GM12878 (cell line): ENCODE data around the gene BEST1. TPM values are rescaled to one million over a fixed set of nuclear protein-coding genes. Genes with fewer than 3 reads are reported as not detected.

ENCODE experiments used
- CHD2 ChIP-seq: IDR thresholded peaks from 2 replicates; pipeline ENCODE4 v1.6.1; 2011; ENCODE audit warnings: low read depth, low read length, improper control_type of control experiment, borderline replicate concordance
- E4F1 ChIP-seq: fragments of 450-650 bp; IDR thresholded peaks from 2 replicates; pipeline ENCODE4 v1.6.1; 2018; ENCODE audit warnings: borderline replicate concordance, mild to moderate bottlenecking; ENCODE audit not compliant: partially characterized antibody
- GABPA ChIP-seq: IDR thresholded peaks from 2 replicates; pipeline ENCODE4 v1.6.1; 2014; ENCODE audit warnings: antibody characterized with exemption, low read depth, mild to moderate bottlenecking, inconsistent platforms
- IRF4 ChIP-seq: IDR thresholded peaks from 2 replicates; pipeline ENCODE4 v1.6.1; 2011; ENCODE audit warnings: low read depth, low read length
- MYC ChIP-seq: IDR thresholded peaks from 2 replicates; pipeline ENCODE4 v1.6.1; 2011; ENCODE audit warnings: mild to moderate bottlenecking, low read length, moderate library complexity, inconsistent platforms; ENCODE audit not compliant: insufficient read depth, insufficient replicate concordance, insufficient read length, severe bottlenecking
- NBN ChIP-seq: fragments of 450-650 bp; IDR thresholded peaks from 2 replicates; pipeline ENCODE4 v1.6.1; 2016
- NKRF ChIP-seq: fragments of 450-650 bp; conservative IDR thresholded peaks from 2 replicates; pipeline ENCODE4 v1.6.1; 2017; ENCODE audit warnings: mild to moderate bottlenecking, moderate library complexity
- PAX8 ChIP-seq: fragments of 450-650 bp; IDR thresholded peaks from 2 replicates; pipeline ENCODE4 v1.6.1; 2017; ENCODE audit warnings: mild to moderate bottlenecking, moderate library complexity
- POLR2A ChIP-seq: IDR thresholded peaks from 2 replicates; pipeline ENCODE4 v1.6.1; 2011; ENCODE audit warnings: low read depth, mild to moderate bottlenecking, low read length
- POU2F2 ChIP-seq: IDR thresholded peaks from 3 replicates; pipeline ENCODE4 v1.6.1; 2011; ENCODE audit warnings: low read depth, mild to moderate bottlenecking, low read length, borderline replicate concordance
- RB1 ChIP-seq: fragments of 450-650 bp; formaldehyde crosslinking; IDR thresholded peaks from 2 replicates; pipeline ENCODE4 v1.6.1; 2017; ENCODE audit warnings: mild to moderate bottlenecking, borderline replicate concordance
- SIN3A ChIP-seq: IDR thresholded peaks from 2 replicates; pipeline ENCODE4 v1.6.1; 2012; ENCODE audit warnings: low read depth, low read length, improper control_type of control experiment
- SMARCA5 ChIP-seq: fragments of 450-650 bp; IDR thresholded peaks from 2 replicates; pipeline ENCODE4 v1.6.1; 2017; ENCODE audit warnings: mild to moderate bottlenecking
- SRF ChIP-seq, 2 experiments: IDR thresholded peaks; 2 replicates each; pipeline ENCODE4 v1.6.1; 2011; ENCODE audit warnings: low read depth in 2 of 2, low read length in 2 of 2, mild to moderate bottlenecking in 1 of 2, moderate library complexity in 1 of 2
- TAF1 ChIP-seq: IDR thresholded peaks from 2 replicates; pipeline ENCODE4 v1.6.1; 2011; ENCODE audit warnings: mild to moderate bottlenecking, low read depth, low read length, borderline replicate concordance
- USF1 ChIP-seq: IDR thresholded peaks from 2 replicates; pipeline ENCODE4 v1.6.1; 2011; ENCODE audit warnings: borderline replicate concordance, low read depth, mild to moderate bottlenecking, moderate library complexity, mixed read lengths, low read length; ENCODE audit not compliant: insufficient read depth; ENCODE audit errors: extremely low read length
- ZNF217 ChIP-seq: fragments of 450-650 bp; IDR thresholded peaks from 2 replicates; pipeline ENCODE4 v1.6.1; 2017; ENCODE audit warnings: antibody characterized with exemption, mild to moderate bottlenecking
- polyA plus RNA-seq, 11 experiments: library from polyadenylated mRNA; depleted of rRNA in 4 of 11; unstranded in 6 of 11; stranded (reverse) in 5 of 11; fragments of >200 nt; fragmentation: Nextera tagmentation in 4 of 11; fragmentation: Illumina TruSeq in 1 of 11; extraction: Ambion mirVana in 4 of 11; extraction: Trizol in 1 of 11; gene quantifications; 1 replicate in 1 of 11; 2 replicates in 10 of 11; pipeline versions ENCODE4 v1.2.1 to v1.2.3, GENCODE V29; 2011 to 2016; ENCODE audit warnings: inconsistent platforms in 2 of 11, missing spikeins in 2 of 11, low read depth in 1 of 11
- total RNA-seq, 4 experiments: library from RNA; depleted of rRNA in 3 of 4; stranded (reverse); fragments of >200 nt in 3 of 4; fragmentation: Illumina TruSeq in 1 of 4; extraction: Trizol in 1 of 4; gene quantifications; 2 replicates each; pipeline versions ENCODE4 v1.2.1 to v1.2.3, GENCODE V29; 2013 to 2021
- TF ChIP-seq, protein P1 (sequence below): fragments of 450-650 bp; IDR thresholded peaks from 2 replicates; pipeline ENCODE4 v1.6.1; 2017; ENCODE audit warnings: mild to moderate bottlenecking
- TF ChIP-seq, protein P2 (sequence below): IDR thresholded peaks from 2 replicates; pipeline ENCODE4 v1.6.1; 2012; ENCODE audit warnings: low read depth, low read length, improper control_type of control experiment
- TF ChIP-seq, protein P3 (sequence below): IDR thresholded peaks from 2 replicates; pipeline ENCODE4 v1.6.1; 2012; ENCODE audit warnings: low read depth, low read length, improper control_type of control experiment

Gene BEST1
- total and polyA plus RNA-seq, 10 of the 15 experiments (the other 5 are each of a cell fraction or from before 2014, with no cell fraction given), result 0.03 to 3.4 (median 0.15) TPM; not detected in 1

GRCh38 chr11:61967116-61967923 is 17.2 kb downstream of the BEST1 start, which contains the start of gene FTH1 (continued):
- TF ChIP-seq SRF (IDR thresholded peaks at IDR 0.05; ENCODE audit: low read depth in 2 of 2, low read length in 2 of 2), result 0 out of 4 replicates have a peak, but pooled peaks of 1 of the 2 experiments have one; percentile 3
- TF ChIP-seq GABPA, result no peak
- no peak for TF ChIP-seq IRF4
- no peak for TF ChIP-seq USF1
- TF ChIP-seq TAF1, result peak; percentile 44; the same call in 1 of the 2 replicates
- TF ChIP-seq PAX8, result no peak
- TF ChIP-seq ZNF217, result no peak
- TF ChIP-seq, protein P1, sequence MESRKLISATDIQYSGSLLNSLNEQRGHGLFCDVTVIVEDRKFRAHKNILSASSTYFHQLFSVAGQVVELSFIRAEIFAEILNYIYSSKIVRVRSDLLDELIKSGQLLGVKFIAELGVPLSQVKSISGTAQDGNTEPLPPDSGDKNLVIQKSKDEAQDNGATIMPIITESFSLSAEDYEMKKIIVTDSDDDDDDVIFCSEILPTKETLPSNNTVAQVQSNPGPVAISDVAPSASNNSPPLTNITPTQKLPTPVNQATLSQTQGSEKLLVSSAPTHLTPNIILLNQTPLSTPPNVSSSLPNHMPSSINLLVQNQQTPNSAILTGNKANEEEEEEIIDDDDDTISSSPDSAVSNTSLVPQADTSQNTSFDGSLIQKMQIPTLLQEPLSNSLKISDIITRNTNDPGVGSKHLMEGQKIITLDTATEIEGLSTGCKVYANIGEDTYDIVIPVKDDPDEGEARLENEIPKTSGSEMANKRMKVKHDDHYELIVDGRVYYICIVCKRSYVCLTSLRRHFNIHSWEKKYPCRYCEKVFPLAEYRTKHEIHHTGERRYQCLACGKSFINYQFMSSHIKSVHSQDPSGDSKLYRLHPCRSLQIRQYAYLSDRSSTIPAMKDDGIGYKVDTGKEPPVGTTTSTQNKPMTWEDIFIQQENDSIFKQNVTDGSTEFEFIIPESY, result no peak
- 0 out of 2 replicates have a peak, but pooled peaks have one; percentile 17 for TF ChIP-seq NBN
- peak; percentile 87 for TF ChIP-seq NKRF
- TF ChIP-seq POU2F2, result peak; percentile 81; the same call in 2 of the 3 replicates
- TF ChIP-seq, protein P2, sequence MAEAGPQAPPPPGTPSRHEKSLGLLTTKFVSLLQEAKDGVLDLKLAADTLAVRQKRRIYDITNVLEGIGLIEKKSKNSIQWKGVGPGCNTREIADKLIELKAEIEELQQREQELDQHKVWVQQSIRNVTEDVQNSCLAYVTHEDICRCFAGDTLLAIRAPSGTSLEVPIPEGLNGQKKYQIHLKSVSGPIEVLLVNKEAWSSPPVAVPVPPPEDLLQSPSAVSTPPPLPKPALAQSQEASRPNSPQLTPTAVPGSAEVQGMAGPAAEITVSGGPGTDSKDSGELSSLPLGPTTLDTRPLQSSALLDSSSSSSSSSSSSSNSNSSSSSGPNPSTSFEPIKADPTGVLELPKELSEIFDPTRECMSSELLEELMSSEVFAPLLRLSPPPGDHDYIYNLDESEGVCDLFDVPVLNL, result no peak
- peak; percentile 50; the same call in 1 of the 2 replicates for TF ChIP-seq SIN3A
- TF ChIP-seq CHD2, result peak; percentile 89
- TF ChIP-seq RB1, result peak; percentile 46
- no peak for TF ChIP-seq E4F1
- TF ChIP-seq MYC, result no peak
- peak; percentile 5; the same call in 1 of the 2 replicates for TF ChIP-seq SMARCA5
- TF ChIP-seq, protein P3, sequence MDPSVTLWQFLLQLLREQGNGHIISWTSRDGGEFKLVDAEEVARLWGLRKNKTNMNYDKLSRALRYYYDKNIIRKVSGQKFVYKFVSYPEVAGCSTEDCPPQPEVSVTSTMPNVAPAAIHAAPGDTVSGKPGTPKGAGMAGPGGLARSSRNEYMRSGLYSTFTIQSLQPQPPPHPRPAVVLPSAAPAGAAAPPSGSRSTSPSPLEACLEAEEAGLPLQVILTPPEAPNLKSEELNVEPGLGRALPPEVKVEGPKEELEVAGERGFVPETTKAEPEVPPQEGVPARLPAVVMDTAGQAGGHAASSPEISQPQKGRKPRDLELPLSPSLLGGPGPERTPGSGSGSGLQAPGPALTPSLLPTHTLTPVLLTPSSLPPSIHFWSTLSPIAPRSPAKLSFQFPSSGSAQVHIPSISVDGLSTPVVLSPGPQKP, result peak; percentile 74
- peak; percentile 79 for TF ChIP-seq POLR2A
